Vagina (tissue), 2 donors: ENCODE data around the gene EXPH5.

Experiments used
- CTCF ChIP-seq, 3 experiments: fragments of 450-650 bp in 2 of 3; fragments of 200-600 bp in 1 of 3; sonication (generic) in 1 of 3; IDR thresholded peaks; one replicate each; pipeline ENCODE4 v1.5.1; 2017 to 2019; ENCODE audit warnings: antibody characterized with exemption in 3 of 3, mild to moderate bottlenecking in 2 of 3, moderate library complexity in 2 of 3
- POLR2A ChIP-seq, 2 donors: fragments of 450-650 bp; IDR thresholded peaks; one replicate each; pipeline ENCODE4 v1.6.1; 2017; ENCODE audit warnings: antibody characterized with exemption in 2 of 2, mild to moderate bottlenecking in 2 of 2, moderate library complexity in 2 of 2
- POLR2AphosphoS5 ChIP-seq, 2 donors: sonication (generic); formaldehyde crosslinking; IDR thresholded peaks; one replicate each; pipeline ENCODE4 v1.9.0; 2017; ENCODE audit warnings: antibody characterized with exemption in 2 of 2, mild to moderate bottlenecking in 2 of 2, low read depth in 1 of 2; ENCODE audit not compliant: insufficient read depth in 1 of 2

- TF ChIP-seq CTCF (IDR thresholded peaks at IDR 0.05) (no peak), POLR2A (IDR thresholded peaks at IDR 0.05) (no peak), POLR2AphosphoS5 (IDR thresholded peaks at IDR 0.05; ENCODE audit: insufficient read depth in 1 of 2, low read depth in 1 of 2) (no peak)
These were observed 59.2 kb downstream of the EXPH5 start for GRCh38 chr11:108534274-108534882.
